GM18867 (cell line): ENCODE data around the gene LZTR1.
"Not testable (repeated sequence)": the region's sequence is repeated elsewhere in the genome, so short reads cannot be mapped to it uniquely, and the experiment has no call there.

Experiments
- ATAC-seq: cut with Tn5 transposase; IDR thresholded peaks from one replicate; pipeline ENCODE4 v1.9.1; 2021; ENCODE audit warnings: mild to moderate bottlenecking, moderate library complexity; ENCODE audit not compliant: unreplicated experiment

The LZTR1 gene

DNA sequence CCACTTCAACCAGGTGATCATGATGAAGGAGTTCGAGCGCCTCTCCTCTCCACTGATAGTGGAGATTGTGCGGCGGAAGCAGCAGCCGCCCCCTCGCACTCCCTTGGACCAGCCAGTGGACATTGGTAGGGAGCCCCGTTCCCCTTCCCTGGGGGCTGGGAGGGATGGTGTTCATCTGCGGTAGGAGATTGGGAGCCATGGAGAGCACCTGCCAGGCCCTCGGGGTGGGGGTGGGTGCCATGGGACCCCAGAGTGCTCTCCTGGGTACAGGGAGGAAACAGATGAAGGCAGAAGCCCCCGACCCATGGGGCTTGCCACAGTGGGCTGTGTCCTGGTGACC, 12.8 kb downstream of the LZTR1 start:
- no peak for ATAC-seq

DNA sequence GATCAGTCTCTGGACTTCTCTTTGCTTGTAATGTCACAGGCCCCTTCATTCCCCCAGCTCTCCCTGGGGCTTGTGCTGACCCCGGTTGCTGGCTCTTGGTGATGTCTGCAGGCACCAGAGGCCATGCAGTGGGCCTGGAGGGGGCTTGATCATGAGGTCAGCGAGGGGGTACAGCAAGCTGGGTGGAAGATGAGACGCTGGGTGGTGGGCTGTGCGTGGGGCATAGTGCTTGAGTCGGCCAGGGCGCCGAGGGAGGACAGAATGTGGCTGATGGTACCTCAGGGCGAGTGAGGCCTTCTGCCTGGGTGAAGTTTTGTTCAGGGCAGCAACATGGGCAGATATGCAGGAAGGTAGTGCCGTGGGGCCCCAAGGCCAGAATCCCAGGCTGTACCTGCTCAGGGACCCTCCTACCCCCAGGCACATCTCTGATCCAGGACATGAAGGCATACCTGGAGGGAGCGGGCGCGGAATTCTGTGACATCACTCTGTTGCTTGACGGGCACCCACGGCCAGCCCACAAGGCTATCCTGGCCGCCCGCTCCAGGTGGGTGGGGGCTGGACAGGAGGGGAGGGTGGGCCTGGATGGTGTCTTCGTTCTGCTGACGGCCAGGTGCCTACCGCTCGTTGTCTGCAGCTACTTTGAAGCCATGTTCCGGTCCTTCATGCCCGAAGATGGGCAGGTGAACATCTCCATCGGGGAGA, 13.4 kb downstream of the LZTR1 start:
- ATAC-seq, result no peak

DNA sequence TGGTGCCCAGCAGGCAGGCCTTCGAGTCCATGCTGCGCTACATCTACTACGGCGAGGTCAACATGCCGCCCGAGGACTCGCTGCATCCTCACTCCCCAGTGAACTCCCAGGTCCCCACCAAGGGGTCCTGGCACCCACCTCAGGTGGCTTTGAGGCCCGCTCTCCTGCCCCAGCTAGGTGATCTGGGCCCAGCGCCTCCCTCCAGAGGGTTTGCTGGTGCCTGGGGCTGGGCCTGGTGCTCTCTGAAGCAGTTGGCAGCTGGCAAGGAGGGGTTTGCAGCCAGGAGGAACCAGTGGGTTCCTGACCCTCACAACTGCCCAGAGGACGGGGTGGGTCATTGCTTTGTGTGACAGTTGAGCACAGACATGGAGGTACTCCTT, 13.9 kb downstream of the LZTR1 start:
- ATAC-seq, result no peak

DNA sequence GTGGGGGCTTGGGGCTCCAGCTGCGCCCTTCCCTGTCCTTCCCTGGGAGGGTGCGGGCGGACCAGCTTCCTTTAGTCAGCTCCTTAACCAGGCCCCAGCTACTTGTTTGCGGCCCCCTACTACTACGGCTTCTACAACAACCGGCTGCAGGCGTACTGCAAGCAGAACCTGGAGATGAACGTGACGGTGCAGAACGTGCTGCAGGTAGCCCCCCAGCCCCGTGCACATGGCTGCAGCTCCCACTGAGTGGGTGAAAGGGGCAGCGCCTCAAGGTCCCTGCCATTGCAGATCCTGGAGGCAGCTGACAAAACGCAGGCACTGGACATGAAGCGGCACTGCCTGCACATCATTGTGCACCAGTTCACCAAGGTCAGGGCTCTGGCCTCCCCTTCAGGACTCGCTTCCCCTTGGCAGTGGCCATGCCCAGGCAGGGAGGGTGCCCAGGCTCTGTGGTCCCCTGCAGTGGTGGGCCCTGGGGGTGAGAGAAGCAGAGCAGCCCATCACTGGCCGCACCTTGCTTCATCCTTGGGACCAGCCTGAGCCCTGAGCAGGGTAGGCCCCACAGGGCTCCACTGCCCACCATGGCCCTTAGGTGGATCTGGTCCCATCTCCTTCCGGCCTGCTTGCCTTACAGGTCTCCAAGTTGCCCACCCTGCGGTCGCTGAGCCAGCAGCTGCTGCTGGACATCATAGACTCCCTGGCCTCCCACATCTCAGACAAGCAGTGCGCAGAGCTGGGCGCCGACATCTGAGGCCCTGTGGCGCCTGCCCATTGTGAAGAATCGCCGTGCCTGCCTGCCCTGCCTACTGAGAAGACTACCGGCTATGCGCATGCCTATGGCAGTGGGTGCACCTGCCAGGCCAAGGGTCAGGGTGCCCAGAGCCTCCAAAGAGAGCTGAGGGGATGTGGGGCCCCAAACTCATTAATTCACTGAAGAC, 14.8 kb downstream of the LZTR1 start:
- ATAC-seq, result no peak

DNA sequence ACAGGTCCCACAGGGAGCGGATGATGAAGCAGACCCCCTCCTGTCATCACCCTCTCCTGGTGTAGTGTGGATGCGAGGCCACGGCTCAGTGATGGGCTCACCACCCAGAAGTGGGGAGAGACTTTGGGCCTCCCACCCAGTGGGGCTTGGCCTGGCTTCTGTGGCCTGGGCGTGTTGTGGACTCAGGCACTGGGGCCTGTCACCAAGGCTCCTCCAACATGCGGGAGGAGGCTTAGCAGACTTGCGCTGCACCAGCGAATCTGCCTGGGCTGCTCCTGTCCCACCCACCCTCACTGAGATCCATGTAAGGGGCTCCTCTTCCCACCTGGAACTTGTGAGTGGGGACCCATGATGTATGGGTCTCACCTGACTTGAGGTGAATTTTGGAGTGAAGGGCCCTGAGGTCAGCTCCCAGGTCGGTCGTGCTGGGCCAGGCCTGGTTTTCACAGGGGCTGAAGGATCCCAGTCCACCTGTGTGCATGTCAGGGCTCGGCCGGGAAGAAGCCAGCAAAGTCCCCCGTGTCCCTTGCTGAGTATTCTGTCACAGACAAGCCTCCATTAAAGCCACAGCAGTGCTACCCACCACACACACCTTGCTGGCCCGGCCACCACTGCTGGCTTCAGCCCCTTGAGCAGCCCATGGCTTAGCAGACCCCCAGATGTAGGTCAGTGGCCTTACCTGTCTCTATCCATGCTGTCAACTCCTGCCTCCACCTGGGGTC, 15.6 kb downstream of the LZTR1 start:
- ATAC-seq, result no peak

DNA sequence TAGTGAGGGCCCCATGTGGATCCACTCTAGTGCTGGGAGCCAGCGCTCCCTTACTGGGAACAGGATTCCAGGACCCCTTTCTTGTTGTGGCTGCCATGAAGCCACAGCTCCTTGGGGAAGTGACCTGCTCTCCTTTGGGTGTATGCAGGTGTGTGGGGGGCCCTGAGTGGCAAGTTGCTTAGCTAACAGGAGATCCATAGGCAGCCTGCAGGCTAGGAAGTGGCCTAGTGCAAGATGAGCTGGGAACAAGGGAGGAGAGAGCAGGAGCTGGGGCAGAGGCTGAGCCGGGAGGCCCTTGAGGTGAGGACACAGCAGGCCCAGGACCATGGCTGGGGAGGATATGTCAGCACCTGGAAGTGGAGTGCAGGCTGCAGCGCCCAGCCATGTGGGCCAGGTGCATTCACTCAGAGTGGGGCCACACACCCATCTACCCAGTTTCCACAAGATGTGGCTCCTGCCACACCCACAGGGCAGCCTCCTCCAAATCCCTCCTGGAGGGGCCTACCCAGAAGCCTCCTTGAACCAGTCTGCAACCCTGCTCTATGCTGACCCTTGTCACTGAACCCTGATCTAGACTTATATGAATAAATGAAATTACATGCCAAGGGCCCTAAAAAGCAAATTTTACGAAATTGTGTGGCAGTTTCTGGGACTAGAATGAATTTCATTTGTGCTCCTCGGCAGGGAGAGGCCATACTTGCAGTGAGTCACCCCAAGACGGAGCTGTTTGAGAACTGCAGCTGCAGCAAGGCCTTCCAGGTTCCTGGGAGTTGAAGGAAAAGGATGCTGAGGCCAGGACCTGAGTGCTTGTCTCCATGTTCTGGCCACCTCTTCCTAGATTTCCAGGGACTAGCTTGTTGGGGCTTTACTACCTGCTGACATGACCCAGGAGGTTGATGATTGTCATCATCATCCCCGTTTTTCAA, 16.6 kb downstream of the LZTR1 start:
- ATAC-seq, result no peak

GRCh38 chr22:20999350-21000206, 17.5 kb downstream of the LZTR1 start:
- ATAC-seq, result no peak

DNA sequence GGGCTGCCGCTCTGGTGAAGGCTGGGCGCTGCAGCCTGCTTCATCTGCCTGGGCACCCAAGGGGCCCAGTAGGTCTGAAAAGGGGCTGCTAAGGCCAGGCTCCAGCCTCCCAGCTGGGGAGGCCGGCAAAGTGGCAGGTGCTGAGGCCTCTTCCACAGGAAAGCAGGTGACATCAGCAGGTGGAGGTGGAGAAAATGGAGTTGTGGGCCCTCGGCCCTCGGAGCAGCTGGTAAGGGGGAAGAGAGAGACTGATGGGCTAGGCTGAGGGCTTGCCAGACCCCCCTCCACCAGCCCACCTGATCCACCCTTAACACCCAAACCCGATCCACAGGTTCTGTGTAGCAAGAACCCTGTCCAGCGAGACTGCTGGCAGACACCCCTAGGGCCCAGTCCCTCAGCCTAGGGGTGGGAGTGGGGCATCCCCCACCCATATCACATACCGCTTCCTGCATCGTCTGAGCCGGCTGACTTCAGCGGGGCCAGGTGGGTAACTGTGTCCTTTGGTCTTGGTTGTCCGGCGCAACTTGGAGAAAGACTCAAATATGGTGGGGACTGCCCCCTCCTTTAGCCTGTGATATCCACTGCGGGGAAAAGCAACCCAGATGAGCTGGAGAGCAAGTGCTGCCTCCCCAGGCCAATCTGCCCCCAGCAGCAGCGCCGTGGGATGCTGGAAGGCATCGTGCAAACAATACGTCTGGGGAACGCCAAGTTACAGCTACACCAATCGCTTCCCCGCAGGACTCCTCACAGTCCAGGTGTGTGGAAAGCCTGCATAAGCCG, 18.3 kb downstream of the LZTR1 start:
- ATAC-seq, result no peak

- peak; percentile 2 for ATAC-seq
Measured at GRCh38 chr22:21000987-21001600, 19.0 kb downstream of the LZTR1 start.

- peak; percentile 85 for ATAC-seq
Measured at GRCh38 chr22:21001601-21002325, 19.7 kb downstream of the LZTR1 start, which contains the start of gene THAP7. Gene THAP7, minus strand, starts transcription at chr22:21002118. Its CDS starts 207 bp downstream, at chr22:21001911.

- no peak for ATAC-seq
Measured at GRCh38 chr22:21003782-21004181, 21.7 kb downstream of the LZTR1 start.

DNA sequence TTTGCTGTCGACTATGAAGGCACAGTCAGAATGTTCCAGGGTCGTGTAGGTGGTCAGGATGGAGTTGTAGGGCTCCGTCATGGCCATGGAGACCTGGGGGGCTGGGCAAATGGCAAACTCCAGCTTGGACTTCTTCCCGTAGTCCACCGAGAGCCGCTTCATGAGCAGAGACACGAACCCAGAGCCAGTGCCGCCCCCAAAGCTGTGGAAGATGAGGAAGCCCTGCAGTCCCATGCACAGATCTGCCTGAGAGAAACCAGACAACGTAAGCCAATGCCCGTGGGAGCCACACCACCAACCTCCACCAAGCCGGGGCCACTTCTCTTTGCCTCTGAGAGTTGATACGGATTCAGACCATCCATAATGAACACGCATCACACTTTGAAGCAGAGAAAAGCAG, 27.1 kb downstream of the LZTR1 start:
- not testable (repeated sequence) for ATAC-seq

DNA sequence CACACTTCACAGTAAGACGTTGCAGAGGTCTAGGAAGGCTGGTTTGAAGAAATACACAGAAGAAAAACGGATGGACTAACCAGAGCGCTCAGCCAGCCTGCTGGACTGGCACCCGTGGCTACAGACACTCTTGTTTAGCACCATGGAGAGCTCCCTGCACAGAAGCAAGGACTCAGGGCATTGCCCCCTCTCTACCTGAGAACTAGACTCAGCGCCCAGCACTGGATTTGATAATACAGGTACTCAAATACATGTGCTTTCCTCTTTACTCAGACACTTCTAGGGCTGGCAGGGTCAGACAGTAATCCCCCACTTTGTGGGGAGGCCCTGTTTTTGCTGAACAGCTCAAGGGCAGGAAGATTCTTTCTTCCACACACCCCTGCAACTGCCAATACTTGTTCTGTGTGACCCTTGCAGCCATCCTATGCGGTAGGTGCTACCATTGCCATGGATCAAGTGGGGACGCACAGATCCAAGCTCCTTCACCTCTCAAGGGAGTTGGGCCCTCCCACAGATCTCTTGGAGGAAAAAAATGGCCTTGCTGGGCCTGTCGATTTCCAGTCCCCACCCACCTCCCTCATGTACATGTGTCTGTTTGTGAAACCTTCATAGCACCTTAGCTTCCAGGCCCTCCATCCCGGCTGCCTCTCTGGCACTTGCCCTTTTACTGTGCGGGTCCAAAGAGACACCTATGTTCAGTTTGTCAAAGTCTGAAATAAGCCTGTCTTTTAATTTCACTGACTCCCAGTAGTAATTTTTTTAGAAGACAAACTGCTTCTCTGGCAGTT, 27.7 kb downstream of the LZTR1 start:
- no peak for ATAC-seq

- ATAC-seq, result no peak
Measured at GRCh38 chr22:21010426-21011113, 28.5 kb downstream of the LZTR1 start.

DNA sequence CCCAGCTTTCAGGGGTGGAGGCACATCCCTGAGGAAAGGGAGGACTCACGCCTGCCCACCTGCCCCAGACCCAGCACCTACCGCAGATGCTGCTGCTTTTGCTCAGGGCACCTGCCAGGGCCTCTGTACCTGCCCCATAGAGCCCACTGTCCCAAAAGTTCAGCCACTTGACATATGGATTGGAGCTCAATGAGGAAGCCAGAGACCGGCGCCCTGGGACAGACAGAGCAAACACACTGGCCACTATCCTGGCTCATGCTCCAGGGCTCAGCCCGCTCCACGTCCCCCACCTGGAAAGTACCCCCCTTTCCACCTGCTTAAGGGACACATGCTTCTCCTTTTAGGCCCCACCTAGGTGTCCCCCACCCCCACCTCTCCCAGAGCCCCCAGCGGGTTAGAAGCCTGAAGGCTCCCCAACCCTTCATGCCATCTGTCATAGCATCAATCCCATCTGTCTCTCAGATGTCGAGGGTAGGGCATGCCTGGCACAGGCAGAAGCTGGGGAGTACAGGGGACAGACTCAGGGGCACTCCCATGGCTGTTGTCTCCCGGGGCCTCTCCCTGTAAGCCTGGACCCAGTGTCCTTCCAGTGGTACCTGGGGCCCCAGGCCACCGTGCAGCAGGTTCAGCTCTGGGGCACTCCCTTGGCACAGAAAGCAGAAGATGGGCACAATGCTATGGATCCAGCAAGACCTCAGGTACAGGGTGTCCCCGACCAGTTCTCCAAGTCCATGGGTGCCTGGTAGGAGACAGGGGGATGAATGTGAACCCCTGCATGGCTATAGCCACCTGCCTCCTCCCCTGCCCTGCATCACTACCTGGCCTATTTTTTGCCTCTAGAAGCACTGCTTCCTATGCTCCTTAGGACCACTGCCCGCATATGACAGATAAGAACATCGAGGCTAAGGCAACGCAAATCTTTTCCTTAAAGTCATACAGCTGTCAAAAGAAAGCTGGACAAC, 30.6 kb downstream of the LZTR1 start:
- no peak for ATAC-seq
